ENCODE data around the gene VKORC1.

VKORC1 gene

GRCh38 chr16:31110106-31111034, 15.8 kb upstream of the VKORC1 start:
- H3K9me3 ChIP-seq (ENCODE audit: low read depth, low read length), result no peaks in the 10 kb centered on the region
- H3K27ac ChIP-seq, result no peak overlapping the region
- no peak overlapping the region for H3K4me3 ChIP-seq
- TF ChIP-seq POLR2AphosphoS5 (IDR thresholded peaks at IDR 0.05; ENCODE audit: borderline replicate concordance, low read depth, low read length), result no peak
- TF ChIP-seq FOXP2 (optimal IDR thresholded peaks at IDR 0.05; ENCODE audit: control extremely low read depth, extremely low read length, insufficient read depth), result no peak
- TF ChIP-seq EZH2 (IDR thresholded peaks at IDR 0.05), result no peak
- DNase-seq (ENCODE audit: low read depth, low spot score), result no peak
- peaks cover 27% of the 10 kb centered on the region; the same call in 1 of the 2 replicates for H3K36me3 ChIP-seq (ENCODE audit: insufficient read depth, low read length)
- no peak overlapping the region for H3K9ac ChIP-seq (ENCODE audit: insufficient read length)

GRCh38 chr16:31109622-31110021, 15.0 kb upstream of the VKORC1 start:
- Histone ChIP-seq H3K9ac (ENCODE audit: insufficient read length) (no peak overlapping the region), H3K4me3 (no peak overlapping the region)
- TF ChIP-seq EZH2 (IDR thresholded peaks at IDR 0.05) (no peak), POLR2AphosphoS5 (IDR thresholded peaks at IDR 0.05; ENCODE audit: borderline replicate concordance, low read depth, low read length) (no peak), FOXP2 (optimal IDR thresholded peaks at IDR 0.05; ENCODE audit: control extremely low read depth, extremely low read length, insufficient read depth) (no peak)

GRCh38 chr16:31108794-31109558, 14.4 kb upstream of the VKORC1 start:
- no peak overlapping the region for H3K27ac ChIP-seq
- H3K36me3 ChIP-seq (ENCODE audit: insufficient read depth, low read length), result peaks cover 27% of the 10 kb centered on the region; the same call in 1 of the 2 replicates
- no peak for TF ChIP-seq POLR2AphosphoS5 (IDR thresholded peaks at IDR 0.05; ENCODE audit: borderline replicate concordance, low read depth, low read length)
- TF ChIP-seq EZH2 (IDR thresholded peaks at IDR 0.05), result no peak
- TF ChIP-seq FOXP2 (optimal IDR thresholded peaks at IDR 0.05; ENCODE audit: control extremely low read depth, extremely low read length, insufficient read depth), result no peak
- H3K4me3 ChIP-seq, result peak overlapping the region; percentile 95
- DNase-seq (ENCODE audit: low read depth, low spot score), result no peak
- H3K9ac ChIP-seq (ENCODE audit: insufficient read length), result peak overlapping the region; percentile 81
- H3K9me3 ChIP-seq (ENCODE audit: low read depth, low read length), result no peaks in the 10 kb centered on the region

More at GRCh38 chr16:31109622-31110021, 15.0 kb upstream of the VKORC1 start:
- Histone ChIP-seq H3K27ac (no peak overlapping the region), H3K36me3 (ENCODE audit: insufficient read depth, low read length) (peaks cover 27% of the 10 kb centered on the region; the same call in 1 of the 2 replicates), H3K9me3 (ENCODE audit: low read depth, low read length) (no peaks in the 10 kb centered on the region)
- DNase-seq (ENCODE audit: low read depth, low spot score), result no peak

GRCh38 chr16:31108035-31108793, 13.6 kb upstream of the VKORC1 start, which contains the start of gene BCKDK:
BCKDK (plus strand) TSS chr16:31108386; CDS start chr16:31109224, 838 bp downstream.
- peak within 1 kb of the TSS; percentile 81 for H3K9ac ChIP-seq (ENCODE audit: insufficient read length)
- peak within 1 kb of the TSS; percentile 95 for H3K4me3 ChIP-seq
- H3K36me3 ChIP-seq (ENCODE audit: insufficient read depth, low read length), result peaks cover 27% of the 10 kb centered on the region; the same call in 1 of the 2 replicates
- DNase-seq (ENCODE audit: low read depth, low spot score), result no peak
- TF ChIP-seq FOXP2 (optimal IDR thresholded peaks at IDR 0.05; ENCODE audit: control extremely low read depth, extremely low read length, insufficient read depth) (no peak), POLR2AphosphoS5 (IDR thresholded peaks at IDR 0.05; ENCODE audit: borderline replicate concordance, low read depth, low read length) (peak; percentile 73)
- H3K9me3 ChIP-seq (ENCODE audit: low read depth, low read length), result no peaks in the 10 kb centered on the region
- H3K27ac ChIP-seq, result no peak within 1 kb of the TSS

GRCh38 chr16:31107465-31107867, 12.9 kb upstream of the VKORC1 start:
- Histone ChIP-seq H3K27ac (no peak overlapping the region), H3K9ac (ENCODE audit: insufficient read length) (no peak overlapping the region), H3K36me3 (ENCODE audit: insufficient read depth, low read length) (peaks cover 26% of the 10 kb centered on the region; the same call in 1 of the 2 replicates), H3K4me3 (no peak overlapping the region; the same call in 1 of the 2 replicates), H3K9me3 (ENCODE audit: low read depth, low read length) (no peaks in the 10 kb centered on the region)
- DNase-seq (ENCODE audit: low read depth, low spot score), result no peak
- no peak for TF ChIP-seq FOXP2 (optimal IDR thresholded peaks at IDR 0.05; ENCODE audit: control extremely low read depth, extremely low read length, insufficient read depth)
- TF ChIP-seq POLR2AphosphoS5 (IDR thresholded peaks at IDR 0.05; ENCODE audit: borderline replicate concordance, low read depth, low read length), result no peak
- TF ChIP-seq EZH2 (IDR thresholded peaks at IDR 0.05), result no peak

- no peak for DNase-seq (ENCODE audit: low read depth, low spot score)
- H3K9me3 ChIP-seq (ENCODE audit: low read depth, low read length), result no peaks in the 10 kb centered on the region
- TF ChIP-seq POLR2AphosphoS5 (IDR thresholded peaks at IDR 0.05; ENCODE audit: borderline replicate concordance, low read depth, low read length) (no peak), FOXP2 (optimal IDR thresholded peaks at IDR 0.05; ENCODE audit: control extremely low read depth, extremely low read length, insufficient read depth) (no peak), EZH2 (IDR thresholded peaks at IDR 0.05) (no peak)
- peaks cover 20% of the 10 kb centered on the region; the same call in 1 of the 2 replicates for H3K36me3 ChIP-seq (ENCODE audit: insufficient read depth, low read length)
- H3K27ac ChIP-seq, result no peak overlapping the region
- no peak overlapping the region for H3K4me3 ChIP-seq
- no peak overlapping the region for H3K9ac ChIP-seq (ENCODE audit: insufficient read length)
These were observed 12.2 kb upstream of the VKORC1 start for GRCh38 chr16:31106509-31107464.

All from SK-N-MC (cell line).